IMR-90 (cell line): ENCODE results near the gene CD99L2. TPM values are rescaled to one million over a fixed set of nuclear protein-coding genes. Genes with fewer than 3 reads are reported as not detected.

Experiments
- ATAC-seq: fragments of 200-7000 bp; cut with Tn5 transposase; 2 replicates; pipeline ENCODE4 v1.9.1; 2020; ENCODE audit warnings: low read depth, mild to moderate bottlenecking, moderate library complexity
- BruUV-seq: library from RNA; stranded (reverse); fragments of 400-500 nt; replicated peaks from 2 replicates; lab custom pipeline; 2021; lab: Mats Ljungman, UMichigan
- CTCF ChIA-PET: fragments of 300-600 bp; formaldehyde crosslinking; extraction: SDS; loops from one replicate; lab custom pipeline; 2021; ENCODE audit warnings: antibody characterized with exemption; lab: Yijun Ruan, JAX
- POLR2A ChIA-PET: fragments of 300-600 bp; sonication (Branson Sonifier 250); formaldehyde crosslinking; loops from one replicate; lab custom pipeline; 2022; ENCODE audit warnings: antibody characterized with exemption; ENCODE audit not compliant: unreplicated experiment; lab: Charles Lee
- DNase-seq: peaks from one replicate; pipeline ENCODE4 v3.0.0; 2013
- H2AFZ ChIP-seq: replicated peaks from 2 replicates; pipeline ENCODE3; 2013; ENCODE audit warnings: low read length, mild to moderate bottlenecking; ENCODE audit not compliant: poor library complexity
- H2AK5ac ChIP-seq: 2 replicates; pipeline ENCODE4 v1.6.1; 2013; ENCODE audit warnings: low read depth, low read length, inconsistent platforms
- H2AK9ac ChIP-seq: replicated peaks from 2 replicates; pipeline ENCODE3; 2013; ENCODE audit warnings: mild to moderate bottlenecking, low read depth, low read length, moderate library complexity; ENCODE audit not compliant: poor library complexity
- H2BK120ac ChIP-seq: 2 replicates; pipeline ENCODE4 v1.6.1; 2013; ENCODE audit warnings: low read depth, low read length, inconsistent platforms
- H2BK15ac ChIP-seq: 3 replicates; pipeline ENCODE4 v1.6.1; 2013; ENCODE audit warnings: low read depth, low read length, inconsistent platforms
- H2BK20ac ChIP-seq: 2 replicates; pipeline ENCODE4 v1.6.1; 2013; ENCODE audit warnings: low read depth, mild to moderate bottlenecking, inconsistent platforms, low read length, moderate library complexity
- H2BK5ac ChIP-seq: 2 replicates; pipeline ENCODE4 v1.6.1; 2013; ENCODE audit warnings: mild to moderate bottlenecking, low read depth, low read length, inconsistent platforms; ENCODE audit not compliant: poor library complexity, severe bottlenecking
- H3K14ac ChIP-seq: replicated peaks from 2 replicates; pipeline ENCODE4 v1.6.1; 2013; ENCODE audit warnings: low read depth, low read length, inconsistent platforms
- H3K18ac ChIP-seq: 2 replicates; pipeline ENCODE4 v1.6.1; 2013; ENCODE audit warnings: low read depth, low read length, control low read depth
- H3K23ac ChIP-seq: 2 replicates; pipeline ENCODE4 v1.6.1; 2013; ENCODE audit warnings: low read depth, low read length, inconsistent platforms
- H3K27ac ChIP-seq: 2 replicates; pipeline ENCODE4 v1.5.1; 2013; ENCODE audit warnings: mild to moderate bottlenecking, control low read depth, low read length; ENCODE audit not compliant: insufficient read depth
- H3K27me3 ChIP-seq: 2 replicates; pipeline ENCODE4 v1.6.1; 2013; ENCODE audit warnings: low read length; ENCODE audit not compliant: control insufficient read depth, insufficient read depth
- H3K36me3 ChIP-seq: 2 replicates; pipeline ENCODE4 v1.6.1; 2013; ENCODE audit warnings: low read length, mixed read lengths; ENCODE audit not compliant: control insufficient read depth, insufficient read depth
- H3K4ac ChIP-seq: 2 replicates; pipeline ENCODE4 v1.6.1; 2013; ENCODE audit warnings: low read depth, low read length, inconsistent platforms
- H3K4me1 ChIP-seq: 2 replicates; pipeline ENCODE4 v1.6.1; 2013; ENCODE audit warnings: low read length, mixed read lengths; ENCODE audit not compliant: control insufficient read depth, insufficient read depth
- H3K4me2 ChIP-seq: 2 replicates; pipeline ENCODE4 v1.6.1; 2013; ENCODE audit warnings: low read depth, mild to moderate bottlenecking, control low read depth, low read length, moderate library complexity
- H3K4me3 ChIP-seq: 2 replicates; pipeline ENCODE4 v1.5.1; 2013; ENCODE audit warnings: low read depth, mild to moderate bottlenecking, control low read depth, low read length, moderate library complexity; ENCODE audit not compliant: insufficient read depth
- H3K56ac ChIP-seq: 2 replicates; pipeline ENCODE4 v1.6.1; 2013; ENCODE audit warnings: low read length, inconsistent platforms; ENCODE audit not compliant: insufficient read depth; ENCODE audit errors: extremely low read depth
- H3K79me1 ChIP-seq, 2 experiments: 2 replicates each; pipeline ENCODE4 v1.6.1; 2013; ENCODE audit warnings: low read length in 2 of 2, inconsistent platforms in 1 of 2, low read depth in 1 of 2
- H3K9ac ChIP-seq: 2 replicates; pipeline ENCODE4 v1.6.1; 2013; ENCODE audit warnings: low read depth, low read length, control low read depth
- H3K9me1 ChIP-seq: 2 replicates; pipeline ENCODE4 v1.6.1; 2013; ENCODE audit warnings: low read length, inconsistent platforms; ENCODE audit not compliant: insufficient read depth
- H3K9me3 ChIP-seq: 2 replicates; pipeline ENCODE4 v1.6.1; 2013; ENCODE audit warnings: low read length; ENCODE audit not compliant: control insufficient read depth, insufficient read depth
- H4K20me1 ChIP-seq: 2 replicates; pipeline ENCODE4 v1.6.1; 2013; ENCODE audit warnings: low read length, inconsistent platforms; ENCODE audit not compliant: insufficient read depth
- H4K5ac ChIP-seq: 2 replicates; pipeline ENCODE4 v1.6.1; 2013; ENCODE audit warnings: mild to moderate bottlenecking, low read depth, low read length, control low read depth
- H4K8ac ChIP-seq, 2 experiments: 2 replicates each; pipeline ENCODE4 v1.6.1; 2013; ENCODE audit warnings: low read depth in 2 of 2, low read length in 2 of 2, control low read depth in 1 of 2, inconsistent platforms in 1 of 2
- H4K91ac ChIP-seq: 2 replicates; pipeline ENCODE4 v1.6.1; 2013; ENCODE audit warnings: low read depth, low read length, inconsistent platforms; ENCODE audit not compliant: insufficient read depth
- BHLHE40 ChIP-seq: fragments of 150-350 bp; IDR thresholded peaks from 2 replicates; pipeline ENCODE4 v1.6.1; 2016; ENCODE audit warnings: mild to moderate bottlenecking, low read depth, low read length
- CEBPB ChIP-seq: IDR thresholded peaks from 2 replicates; pipeline ENCODE4 v1.6.1; 2012; ENCODE audit warnings: low read depth, low read length, improper control_type of control experiment
- CHD1 ChIP-seq: IDR thresholded peaks from 2 replicates; pipeline ENCODE4 v1.6.1; 2012; ENCODE audit warnings: low read depth, low read length, improper control_type of control experiment
- FOS ChIP-seq: fragments of 150-350 bp; IDR thresholded peaks from 2 replicates; pipeline ENCODE4 v1.6.1; 2016; ENCODE audit warnings: low read depth, low read length
- MAFK ChIP-seq: IDR thresholded peaks from 2 replicates; pipeline ENCODE4 v1.6.1; 2012; ENCODE audit warnings: low read depth, low read length, improper control_type of control experiment
- MAZ ChIP-seq: IDR thresholded peaks from 2 replicates; pipeline ENCODE4 v1.6.1; 2012; ENCODE audit warnings: low read depth, mild to moderate bottlenecking, low read length, improper control_type of control experiment, moderate library complexity, borderline replicate concordance
- MXI1 ChIP-seq: IDR thresholded peaks from 2 replicates; pipeline ENCODE4 v1.6.1; 2012; ENCODE audit warnings: low read depth, mild to moderate bottlenecking, low read length, moderate library complexity, borderline replicate concordance
- NFE2L2 ChIP-seq: fragments of 150-350 bp; IDR thresholded peaks from 2 replicates; pipeline ENCODE4 v1.6.1; 2016; ENCODE audit warnings: low read depth, mild to moderate bottlenecking, low read length
- POLR2A ChIP-seq: IDR thresholded peaks from 2 replicates; pipeline ENCODE4 v1.6.1; 2012; ENCODE audit warnings: mild to moderate bottlenecking, low read depth, low read length
- RAD21 ChIP-seq: IDR thresholded peaks from 2 replicates; pipeline ENCODE4 v1.6.1; 2012; ENCODE audit warnings: low read length, improper control_type of control experiment
- RCOR1 ChIP-seq: IDR thresholded peaks from 2 replicates; pipeline ENCODE4 v1.6.1; 2012; ENCODE audit warnings: mild to moderate bottlenecking, low read length, improper control_type of control experiment; ENCODE audit not compliant: insufficient replicate concordance
- RFX5 ChIP-seq: IDR thresholded peaks from 2 replicates; pipeline ENCODE4 v1.8.0; 2012; ENCODE audit warnings: low read depth, mild to moderate bottlenecking, low read length, moderate library complexity
- SMC3 ChIP-seq: fragments of 150-350 bp; IDR thresholded peaks from 2 replicates; pipeline ENCODE4 v1.6.1; 2016; ENCODE audit warnings: low read depth, mild to moderate bottlenecking, antibody characterized with exemption, low read length, moderate library complexity
- WGBS, 2 experiments: methylation state at CpG; one replicate each; pipeline versions ENCODE4 v1.1.5 to v1.1.7; 2013; ENCODE audit warnings: missing lambda C conversion rate in 2 of 2; ENCODE audit not compliant: insufficient read length in 1 of 2; ENCODE audit errors: extremely low coverage in 2 of 2; 5-methylcytosine and 5-hydroxymethylcytosine counted together
- dilution Hi-C: fragments of 300-500 bp; cut with HindIII; formaldehyde crosslinking; loops from one replicate; pipeline ENCODE4 v1.14.3; 2018; ENCODE audit warnings: low sequenced_read_pairs; ENCODE audit not compliant: unreplicated experiment
- in situ Hi-C: fragments of 300-500 bp; cut with MboI; formaldehyde crosslinking; loops from 3 replicates; pipeline ENCODE4 v1.14.3; 2019; ENCODE audit warnings: low sequenced_read_pairs, inconsistent platforms, mixed read lengths
- intact Hi-C: fragments of 100-400 bp; cut with micrococcal nuclease; formaldehyde crosslinking; loops from 2 replicates; pipeline ENCODE4 v1.10.0; 2022
- polyA plus RNA-seq, 3 experiments: library from polyadenylated mRNA; depleted of rRNA; stranded (reverse); fragments of >200 nt; gene quantifications; 2 replicates each; pipeline ENCODE4 v1.2.3, GENCODE V29; 2012; ENCODE audit warnings: low replicate concordance in 1 of 3
- total RNA-seq: library from RNA; depleted of rRNA; stranded (reverse); fragments of >200 nt; gene quantifications from 2 replicates; pipeline ENCODE4 v1.2.3, GENCODE V29; 2012
- TF ChIP-seq, protein P1 (sequence below): fragments of 150-350 bp; IDR thresholded peaks from 2 replicates; pipeline ENCODE4 v1.6.1; 2017; ENCODE audit warnings: mild to moderate bottlenecking, antibody characterized with exemption, low read length, low read depth
- TF ChIP-seq, protein P2 (sequence below): fragments of 150-350 bp; IDR thresholded peaks from 2 replicates; pipeline ENCODE4 v1.6.1; 2016; ENCODE audit warnings: low read depth, mild to moderate bottlenecking, low read length, moderate library complexity, borderline replicate concordance
- TF ChIP-seq, protein P3 (sequence below): conservative IDR thresholded peaks from 2 replicates; pipeline ENCODE4 v1.5.1; 2012; ENCODE audit warnings: mild to moderate bottlenecking, low read depth, low read length, improper control_type of control experiment

Gene CD99L2
- total and polyA plus RNA-seq, 2 of the 4 experiments (the other 2 are of a cell fraction) = 17.4 to 41.4 TPM

GRCh38 chrX:150905293-150905692, 6.8 kb upstream of the CD99L2 start:
- H3K36me3 ChIP-seq = no peaks in the 10 kb centered on the region
- peaks cover 2% of the 10 kb centered on the region; the same call in 1 of the 2 replicates for H3K27me3 ChIP-seq
- H4K8ac ChIP-seq = no peak overlapping the region
- no peak overlapping the region for H3K14ac ChIP-seq
- ChIA-PET CTCF (interaction anchor here (0.6 kb wide), 2 partner anchors 8 to 118 kb away, joined by 4 to 5 read pairs; no protein-coding TSS in a partner anchor), POLR2A (no interaction called here)
- H3K23ac ChIP-seq = no peak overlapping the region
- H3K27ac ChIP-seq = no peak overlapping the region
- H3K79me1 ChIP-seq = no peaks in the 10 kb centered on the region
- H4K5ac ChIP-seq = no peak overlapping the region
- H3K9me3 ChIP-seq = no peaks in the 10 kb centered on the region
- H3K9me1 ChIP-seq = no peaks in the 10 kb centered on the region
- BruUV-seq = no TSS peak
- no peak overlapping the region for H3K4ac ChIP-seq
- H2AK5ac ChIP-seq = no peak overlapping the region
- ATAC-seq = no peak
- H4K20me1 ChIP-seq = no peaks in the 10 kb centered on the region
- DNase-seq = no peak
- dilution Hi-C loops (no loop called here), in situ Hi-C loops (no loop called here), intact Hi-C loops (no loop called here)
- no peaks in the 10 kb centered on the region for H3K4me1 ChIP-seq
- no peak overlapping the region for H3K4me2 ChIP-seq
- 80% methylated on average over 2 of the region's 3 CpGs; no CpG with 5 or more reads in 1 of the 2 experiments for WGBS, 2 experiments
- TF ChIP-seq FOS (no peak), CEBPB (no peak), MAZ (no peak), SMC3 (no peak), POLR2A (no peak), RCOR1 (no peak), RFX5 (no peak), NFE2L2 (no peak), MAFK (no peak), MXI1 (no peak), BHLHE40 (no peak), RAD21 (no peak), CHD1 (no peak)
- TF ChIP-seq, protein P1, sequence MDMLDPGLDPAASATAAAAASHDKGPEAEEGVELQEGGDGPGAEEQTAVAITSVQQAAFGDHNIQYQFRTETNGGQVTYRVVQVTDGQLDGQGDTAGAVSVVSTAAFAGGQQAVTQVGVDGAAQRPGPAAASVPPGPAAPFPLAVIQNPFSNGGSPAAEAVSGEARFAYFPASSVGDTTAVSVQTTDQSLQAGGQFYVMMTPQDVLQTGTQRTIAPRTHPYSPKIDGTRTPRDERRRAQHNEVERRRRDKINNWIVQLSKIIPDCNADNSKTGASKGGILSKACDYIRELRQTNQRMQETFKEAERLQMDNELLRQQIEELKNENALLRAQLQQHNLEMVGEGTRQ = no peak
- TF ChIP-seq, protein P2, sequence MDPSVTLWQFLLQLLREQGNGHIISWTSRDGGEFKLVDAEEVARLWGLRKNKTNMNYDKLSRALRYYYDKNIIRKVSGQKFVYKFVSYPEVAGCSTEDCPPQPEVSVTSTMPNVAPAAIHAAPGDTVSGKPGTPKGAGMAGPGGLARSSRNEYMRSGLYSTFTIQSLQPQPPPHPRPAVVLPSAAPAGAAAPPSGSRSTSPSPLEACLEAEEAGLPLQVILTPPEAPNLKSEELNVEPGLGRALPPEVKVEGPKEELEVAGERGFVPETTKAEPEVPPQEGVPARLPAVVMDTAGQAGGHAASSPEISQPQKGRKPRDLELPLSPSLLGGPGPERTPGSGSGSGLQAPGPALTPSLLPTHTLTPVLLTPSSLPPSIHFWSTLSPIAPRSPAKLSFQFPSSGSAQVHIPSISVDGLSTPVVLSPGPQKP = no peak
- TF ChIP-seq, protein P3, sequence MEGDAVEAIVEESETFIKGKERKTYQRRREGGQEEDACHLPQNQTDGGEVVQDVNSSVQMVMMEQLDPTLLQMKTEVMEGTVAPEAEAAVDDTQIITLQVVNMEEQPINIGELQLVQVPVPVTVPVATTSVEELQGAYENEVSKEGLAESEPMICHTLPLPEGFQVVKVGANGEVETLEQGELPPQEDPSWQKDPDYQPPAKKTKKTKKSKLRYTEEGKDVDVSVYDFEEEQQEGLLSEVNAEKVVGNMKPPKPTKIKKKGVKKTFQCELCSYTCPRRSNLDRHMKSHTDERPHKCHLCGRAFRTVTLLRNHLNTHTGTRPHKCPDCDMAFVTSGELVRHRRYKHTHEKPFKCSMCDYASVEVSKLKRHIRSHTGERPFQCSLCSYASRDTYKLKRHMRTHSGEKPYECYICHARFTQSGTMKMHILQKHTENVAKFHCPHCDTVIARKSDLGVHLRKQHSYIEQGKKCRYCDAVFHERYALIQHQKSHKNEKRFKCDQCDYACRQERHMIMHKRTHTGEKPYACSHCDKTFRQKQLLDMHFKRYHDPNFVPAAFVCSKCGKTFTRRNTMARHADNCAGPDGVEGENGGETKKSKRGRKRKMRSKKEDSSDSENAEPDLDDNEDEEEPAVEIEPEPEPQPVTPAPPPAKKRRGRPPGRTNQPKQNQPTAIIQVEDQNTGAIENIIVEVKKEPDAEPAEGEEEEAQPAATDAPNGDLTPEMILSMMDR = no peak
- no peak overlapping the region for H2AFZ ChIP-seq
- H2BK20ac ChIP-seq = no peak overlapping the region
- no peak overlapping the region for H2BK5ac ChIP-seq
- no peak overlapping the region for H3K9ac ChIP-seq
- H4K91ac ChIP-seq = no peak overlapping the region
- H2BK15ac ChIP-seq = no peak overlapping the region
- no peak overlapping the region for H2AK9ac ChIP-seq
- H3K4me3 ChIP-seq = no peak overlapping the region
- H3K18ac ChIP-seq = no peak overlapping the region
- no peak overlapping the region for H3K56ac ChIP-seq
- no peak overlapping the region for H2BK120ac ChIP-seq
